GM10266 (cell line): Measurements from ENCODE around the gene SELENOM.
A peak's percentile ranks its signal among the peaks of the same experiment; 100 is the strongest.

ENCODE experiments used
- DNase-seq: peaks from one replicate; pipeline ENCODE4 v3.0.0; 2012; ENCODE audit errors: extremely low spot score
- CTCF ChIP-seq: IDR thresholded peaks from 2 replicates; pipeline ENCODE4 v1.5.1; 2012; ENCODE audit warnings: mild to moderate bottlenecking, low read depth; ENCODE audit not compliant: control insufficient read depth, insufficient read depth; ENCODE audit errors: missing control alignments

Gene SELENOM

GRCh38 chr22:31148488-31148887, 41.1 kb upstream of the SELENOM start:
- DNase-seq, result peak; percentile 4

GRCh38 chr22:31144223-31144622, 36.9 kb upstream of the SELENOM start:
- DNase-seq, result no peak
- TF ChIP-seq CTCF, result no peak

More at GRCh38 chr22:31148488-31148887, 41.1 kb upstream of the SELENOM start:
- no peak for TF ChIP-seq CTCF

- no peak for TF ChIP-seq CTCF
- DNase-seq, result no peak
Observed at GRCh38 chr22:31143537-31143936, 36.2 kb upstream of the SELENOM start.

GRCh38 chr22:31143038-31143437, 35.7 kb upstream of the SELENOM start:
- DNase-seq, result no peak
- no peak for TF ChIP-seq CTCF

- TF ChIP-seq CTCF, result no peak
- DNase-seq, result no peak
Observed at GRCh38 chr22:31142285-31142684, 34.9 kb upstream of the SELENOM start.

GRCh38 chr22:31141551-31141950, 34.2 kb upstream of the SELENOM start:
- no peak for DNase-seq
- TF ChIP-seq CTCF, result no peak

- TF ChIP-seq CTCF, result no peak
- DNase-seq, result no peak
Observed at GRCh38 chr22:31140746-31141145, 33.4 kb upstream of the SELENOM start.
